Mesenchymal stem cell (in vitro differentiated cells and primary cell): ENCODE results near the gene CHRNA4.
A peak's percentile ranks its signal among the peaks of the same experiment; 100 is the strongest.

Experiments used
- DNase-seq: peaks from one replicate; pipeline ENCODE4 v3.0.0-alpha.2; 2013
- H2AFZ ChIP-seq: one replicate; pipeline ENCODE4 v1.6.1; 2013; ENCODE audit warnings: low read depth, mild to moderate bottlenecking, control low read depth, inconsistent platforms, low read length, moderate library complexity
- H2AK5ac ChIP-seq: 2 replicates; pipeline ENCODE4 v1.6.1; 2013; ENCODE audit warnings: low read length, moderate library complexity, mild to moderate bottlenecking, inconsistent platforms; ENCODE audit not compliant: severe bottlenecking
- H2BK120ac ChIP-seq: one replicate; pipeline ENCODE4 v1.6.1; 2013; ENCODE audit warnings: low read depth, mild to moderate bottlenecking, inconsistent platforms, low read length, moderate library complexity
- H2BK12ac ChIP-seq, 2 experiments: one replicate each; pipeline ENCODE4 v1.6.1; 2013; ENCODE audit warnings: inconsistent platforms in 2 of 2, low read length in 2 of 2, mild to moderate bottlenecking in 2 of 2, moderate library complexity in 2 of 2, control low read depth in 1 of 2
- H2BK15ac ChIP-seq: one replicate; pipeline ENCODE4 v1.6.1; 2013; ENCODE audit warnings: mild to moderate bottlenecking, low read depth, inconsistent platforms; ENCODE audit not compliant: poor library complexity, severe bottlenecking
- H2BK5ac ChIP-seq: 2 replicates; pipeline ENCODE4 v1.6.1; 2013; ENCODE audit warnings: low read depth, mild to moderate bottlenecking, low read length, control low read depth, inconsistent platforms; ENCODE audit not compliant: poor library complexity, severe bottlenecking
- H3K14ac ChIP-seq, 2 experiments: one replicate each; pipeline ENCODE4 v1.6.1; 2013; ENCODE audit warnings: inconsistent platforms in 2 of 2, low read length in 2 of 2, control low read depth in 1 of 2, mild to moderate bottlenecking in 1 of 2, moderate library complexity in 1 of 2
- H3K18ac ChIP-seq, 2 experiments: one replicate each; pipeline ENCODE4 v1.6.1; 2013; ENCODE audit warnings: inconsistent platforms in 2 of 2, low read length in 2 of 2, control low read depth in 1 of 2, low read depth in 1 of 2, mild to moderate bottlenecking in 1 of 2
- H3K23ac ChIP-seq, 2 experiments: one replicate each; pipeline ENCODE4 v1.6.1; 2013; ENCODE audit warnings: inconsistent platforms in 2 of 2, low read length in 2 of 2, mild to moderate bottlenecking in 2 of 2, moderate library complexity in 2 of 2, control low read depth in 1 of 2
- H3K27ac ChIP-seq: 2 replicates; pipeline ENCODE4 v1.5.1; 2013; ENCODE audit warnings: mild to moderate bottlenecking, moderate library complexity, low read length, control low read depth, inconsistent platforms; ENCODE audit not compliant: poor library complexity, severe bottlenecking
- H3K27me3 ChIP-seq, 2 experiments: 2 replicates each; pipeline versions ENCODE4 v1.6.1 to v1.7.0; 2013; ENCODE audit warnings: low read length in 2 of 2, mild to moderate bottlenecking in 2 of 2, moderate library complexity in 2 of 2, control low read depth in 1 of 2, inconsistent platforms in 1 of 2; ENCODE audit not compliant: control insufficient read depth in 1 of 2, insufficient read depth in 1 of 2
- H3K36me3 ChIP-seq, 2 experiments: 2 replicates each; pipeline versions ENCODE4 v1.6.1 to v1.7.0; 2013; ENCODE audit warnings: low read length in 2 of 2, control low read depth in 1 of 2, inconsistent platforms in 1 of 2, low read depth in 1 of 2, mild to moderate bottlenecking in 1 of 2; ENCODE audit not compliant: insufficient read depth in 2 of 2, control insufficient read depth in 1 of 2
- H3K4ac ChIP-seq, 2 experiments: one replicate each; pipeline ENCODE4 v1.6.1; 2013; ENCODE audit warnings: inconsistent platforms in 2 of 2, low read length in 2 of 2, mild to moderate bottlenecking in 2 of 2, moderate library complexity in 2 of 2, control low read depth in 1 of 2, low read depth in 1 of 2
- H3K4me1 ChIP-seq: 2 replicates; pipeline ENCODE4 v1.6.1; 2013; ENCODE audit warnings: low read depth, low read length, control low read depth; ENCODE audit not compliant: control insufficient read depth, insufficient read depth
- H3K4me2 ChIP-seq: 2 replicates; pipeline ENCODE4 v1.6.1; 2013; ENCODE audit warnings: low read length, mild to moderate bottlenecking, inconsistent platforms; ENCODE audit not compliant: poor library complexity, severe bottlenecking
- H3K4me3 ChIP-seq, 2 experiments: 2 replicates each; pipeline versions ENCODE4 v1.5.1 to v1.7.0; 2013; ENCODE audit warnings: low read length in 2 of 2, mild to moderate bottlenecking in 2 of 2, control low read depth in 1 of 2, low read depth in 1 of 2; ENCODE audit not compliant: insufficient read depth in 1 of 2
- H3K79me1 ChIP-seq: replicated peaks from 2 replicates; pipeline ENCODE4 v1.6.1; 2013; ENCODE audit warnings: mild to moderate bottlenecking, control low read depth, low read length, inconsistent platforms; ENCODE audit not compliant: poor library complexity, severe bottlenecking
- H3K9ac ChIP-seq: 2 replicates; pipeline ENCODE4 v1.7.0; 2013; ENCODE audit warnings: mild to moderate bottlenecking, low read length, moderate library complexity
- H3K9me3 ChIP-seq: 2 replicates; pipeline ENCODE4 v1.7.0; 2013; ENCODE audit warnings: mild to moderate bottlenecking, low read length; ENCODE audit not compliant: control insufficient read depth
- H4K8ac ChIP-seq: one replicate; pipeline ENCODE4 v1.6.1; 2013; ENCODE audit warnings: inconsistent platforms, mild to moderate bottlenecking, low read length, moderate library complexity
- H4K91ac ChIP-seq: one replicate; pipeline ENCODE4 v1.6.1; 2013; ENCODE audit warnings: mild to moderate bottlenecking, low read length, inconsistent platforms
- WGBS: methylation state at CpG from one replicate; pipeline ENCODE4 v1.1.7; 2013; ENCODE audit warnings: mixed read lengths; 5-methylcytosine and 5-hydroxymethylcytosine counted together

The CHRNA4 gene

GRCh38 chr20:63401384-63402110 lies 40.4 kb upstream of the CHRNA4 start:
- H2BK120ac ChIP-seq = no peak overlapping the region
- no peak for DNase-seq
- no peak overlapping the region for H3K14ac ChIP-seq
- no peak overlapping the region for H3K4me3 ChIP-seq
- no peaks in the 10 kb centered on the region for H3K36me3 ChIP-seq
- H4K91ac ChIP-seq = no peak overlapping the region
- peaks cover 0 to 34% of the 10 kb centered on the region in 2 experiments for H3K27me3 ChIP-seq
- H2BK12ac ChIP-seq = no peak overlapping the region
- H4K8ac ChIP-seq = no peak overlapping the region
- H2BK15ac ChIP-seq = no peak overlapping the region
- no peaks in the 10 kb centered on the region for H3K9me3 ChIP-seq
- peaks cover 4% of the 10 kb centered on the region for H3K4me1 ChIP-seq
- H3K4ac ChIP-seq = no peak overlapping the region
- H3K9ac ChIP-seq = no peak overlapping the region
- H3K27ac ChIP-seq = no peak overlapping the region
- H2AK5ac ChIP-seq = no peak overlapping the region
- no peak overlapping the region for H2AFZ ChIP-seq
- no peak overlapping the region for H3K18ac ChIP-seq
- 80% methylated on average over 27 of the region's 29 CpGs for WGBS
- no peak overlapping the region for H3K4me2 ChIP-seq
- no peak overlapping the region for H3K23ac ChIP-seq
- no peaks in the 10 kb centered on the region for H3K79me1 ChIP-seq
- no peak overlapping the region for H2BK5ac ChIP-seq

DNA sequence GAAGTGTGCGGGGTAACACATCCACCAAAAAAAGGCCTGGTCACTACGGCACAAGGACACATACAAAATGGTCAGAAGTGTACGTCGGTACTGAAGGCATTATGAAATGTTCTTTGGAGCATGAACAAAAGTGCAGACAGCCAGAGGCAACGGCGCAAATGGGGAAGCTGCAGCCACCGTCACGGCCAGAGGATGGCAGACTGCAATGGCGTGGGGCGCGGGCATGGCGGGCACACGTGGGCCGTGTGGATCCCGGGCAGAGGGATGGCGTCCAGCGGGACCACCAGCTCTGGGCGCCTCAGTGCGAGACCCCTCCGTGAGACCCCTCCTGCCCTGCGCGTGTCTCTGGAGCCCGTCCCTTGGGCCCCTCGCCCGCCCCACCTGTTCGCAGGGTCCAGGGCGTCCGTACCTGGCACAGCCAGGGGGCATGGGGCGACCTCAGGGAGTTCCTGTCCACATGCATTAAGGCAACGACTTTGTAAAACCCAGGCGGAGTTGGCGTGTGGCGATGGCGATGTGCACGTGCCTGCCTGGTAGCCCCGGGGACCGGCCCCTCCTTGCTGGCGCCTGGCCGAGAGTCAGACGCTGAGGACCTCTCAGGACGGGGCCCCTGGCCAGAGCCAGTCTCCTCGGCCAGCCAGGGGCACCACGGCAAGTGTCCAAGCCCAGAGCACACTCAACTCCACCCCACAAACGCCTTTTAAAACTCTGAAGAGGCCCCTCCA lies 39.5 kb upstream of the CHRNA4 start:
- Histone ChIP-seq H3K36me3 (no peaks in the 10 kb centered on the region), H2BK15ac (no peak overlapping the region), H2BK120ac (no peak overlapping the region), H4K8ac (no peak overlapping the region), H4K91ac (no peak overlapping the region), H3K27ac (no peak overlapping the region), H3K4me1 (peaks cover 4% of the 10 kb centered on the region), H3K14ac (no peak overlapping the region), H3K4me2 (no peak overlapping the region), H3K23ac (no peak overlapping the region), H2AFZ (no peak overlapping the region), H3K18ac (no peak overlapping the region), H3K4ac (no peak overlapping the region), H2AK5ac (no peak overlapping the region), H3K27me3 (peaks cover 0 to 39% of the 10 kb centered on the region in 2 experiments), H3K79me1 (no peaks in the 10 kb centered on the region), H2BK12ac (no peak overlapping the region), H2BK5ac (no peak overlapping the region), H3K9ac (no peak overlapping the region), H3K9me3 (no peaks in the 10 kb centered on the region), H3K4me3 (no peak overlapping the region)
- DNase-seq = no peak
- 90% methylated on average over 44 of the region's 44 CpGs for WGBS

DNA sequence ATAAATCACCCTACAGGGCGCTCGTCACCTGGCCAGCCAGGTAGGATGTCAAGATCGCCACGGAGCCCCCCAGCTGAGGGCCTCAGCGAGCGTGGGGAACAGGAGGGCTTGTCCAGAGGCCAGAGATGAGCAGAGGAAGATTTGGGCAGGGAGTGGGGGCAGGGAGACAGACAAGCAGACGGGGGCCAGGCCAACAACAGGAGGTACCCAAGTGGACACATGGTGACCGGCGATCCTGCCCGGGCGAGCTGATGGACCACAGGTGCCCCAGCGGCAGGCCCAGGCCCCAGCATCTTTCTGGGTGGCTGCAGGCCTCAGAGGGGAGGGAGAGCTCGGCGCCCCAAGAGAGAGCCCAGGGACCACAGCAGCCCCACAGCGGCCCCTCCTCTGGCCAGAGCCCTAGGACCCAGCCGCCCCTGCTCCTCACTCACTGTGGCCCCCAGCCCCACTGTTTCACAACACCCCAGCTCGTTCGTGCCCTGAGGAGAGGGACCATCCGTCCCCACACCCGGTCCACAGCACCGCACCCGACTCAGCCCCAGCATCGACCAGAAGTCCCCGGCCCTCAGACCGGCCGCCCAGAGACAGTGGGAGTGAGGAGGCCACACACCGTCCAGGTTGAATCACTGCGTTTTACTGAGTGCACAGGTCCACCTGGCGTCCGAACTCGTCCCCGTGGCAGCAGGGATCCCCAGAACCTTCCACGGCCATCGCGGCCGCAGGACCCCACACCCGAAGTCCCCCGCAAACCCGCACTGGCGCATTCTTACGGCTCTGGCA lies 38.6 kb upstream of the CHRNA4 start:
- no peak overlapping the region for H2AFZ ChIP-seq
- H3K23ac ChIP-seq = no peak overlapping the region
- H2BK120ac ChIP-seq = no peak overlapping the region
- H2BK5ac ChIP-seq = no peak overlapping the region
- no peaks in the 10 kb centered on the region for H3K9me3 ChIP-seq
- H3K18ac ChIP-seq = no peak overlapping the region
- H3K4me1 ChIP-seq = peaks cover 4% of the 10 kb centered on the region
- H3K4me3 ChIP-seq = no peak overlapping the region
- no peak for DNase-seq
- H2BK12ac ChIP-seq = no peak overlapping the region
- H3K27ac ChIP-seq = no peak overlapping the region
- no peaks in the 10 kb centered on the region for H3K36me3 ChIP-seq
- no peak overlapping the region for H2BK15ac ChIP-seq
- no peak overlapping the region for H3K9ac ChIP-seq
- H2AK5ac ChIP-seq = no peak overlapping the region
- H4K8ac ChIP-seq = peak overlapping the region; percentile 2
- WGBS = 90% methylated on average over 40 of the region's 41 CpGs
- H4K91ac ChIP-seq = no peak overlapping the region
- no peak overlapping the region for H3K4me2 ChIP-seq
- no peak overlapping the region for H3K4ac ChIP-seq
- no peaks in the 10 kb centered on the region for H3K79me1 ChIP-seq
- H3K27me3 ChIP-seq = peaks cover 0 to 42% of the 10 kb centered on the region in 2 experiments
- H3K14ac ChIP-seq = no peak overlapping the region
